CD4-positive, alpha-beta T cell (primary cell): ENCODE measurements around the gene CCL23. TPM values are rescaled to one million over a fixed set of nuclear protein-coding genes. Genes with fewer than 3 reads are reported as not detected.

Source experiments
- ATAC-seq: fragments of 200-7000 bp; cut with Tn5 transposase; one replicate; pipeline ENCODE4 v1.10.0; 2022; ENCODE audit warnings: mild to moderate bottlenecking; ENCODE audit not compliant: poor library complexity
- CTCF ChIA-PET: fragments of 350-600 bp; sonication (Branson Sonifier 250); formaldehyde crosslinking; loops from one replicate; lab custom pipeline; 2021; ENCODE audit warnings: antibody characterized with exemption, inconsistent platforms; lab: Charles Lee
- POLR2A ChIA-PET: fragments of 350-600 bp; sonication (Branson Sonifier 250); formaldehyde crosslinking; loops from one replicate; lab custom pipeline; 2021; ENCODE audit warnings: antibody characterized with exemption, inconsistent platforms; lab: Charles Lee
- DNase-seq, 14 experiments: peaks; one replicate each; pipeline ENCODE4 v3.0.0-alpha.2; 2013 to 2020; ENCODE audit warnings: mixed read lengths in 2 of 14
- H3K27ac ChIP-seq, 2 donors: one replicate each; pipeline versions ENCODE4 v1.5.1 to v1.7.0; 2013; ENCODE audit warnings: low read length in 2 of 2, low read depth in 1 of 2, mild to moderate bottlenecking in 1 of 2
- H3K27me3 ChIP-seq, 2 experiments: 1 replicate in 1 of 2; 2 replicates in 1 of 2; pipeline versions ENCODE4 v1.6.1 to v1.7.0; 2013; ENCODE audit warnings: low read length in 2 of 2, control low read depth in 1 of 2, mild to moderate bottlenecking in 1 of 2, moderate library complexity in 1 of 2; ENCODE audit not compliant: insufficient read depth in 2 of 2, control insufficient read depth in 1 of 2
- H3K36me3 ChIP-seq: one replicate; pipeline ENCODE4 v1.6.1; 2013; ENCODE audit warnings: low read length, control low read depth; ENCODE audit not compliant: insufficient read depth
- H3K4me1 ChIP-seq: one replicate; pipeline ENCODE4 v1.6.1; 2013; ENCODE audit warnings: low read length, control low read depth; ENCODE audit not compliant: insufficient read depth
- H3K4me3 ChIP-seq: one replicate; pipeline ENCODE4 v1.5.1; 2013; ENCODE audit warnings: mild to moderate bottlenecking, low read length, moderate library complexity
- H3K9me3 ChIP-seq, 2 experiments: 1 replicate in 1 of 2; 2 replicates in 1 of 2; pipeline versions ENCODE4 v1.6.1 to v1.7.0; 2013; ENCODE audit warnings: low read length in 2 of 2, mild to moderate bottlenecking in 2 of 2, control low read depth in 1 of 2, moderate library complexity in 1 of 2; ENCODE audit not compliant: control insufficient read depth in 1 of 2, insufficient read depth in 1 of 2
- H3K27ac Mint-ChIP-seq: one replicate; pipeline ENCODE4 v1.8.0; 2020; ENCODE audit warnings: mixed read lengths
- H3K27me3 Mint-ChIP-seq: one replicate; pipeline ENCODE4 v1.8.0; 2021; ENCODE audit warnings: mixed read lengths
- H3K36me3 Mint-ChIP-seq: one replicate; pipeline ENCODE4 v1.8.0; 2021; ENCODE audit warnings: low read depth, mixed read lengths
- H3K4me1 Mint-ChIP-seq: one replicate; pipeline ENCODE4 v1.8.0; 2021; ENCODE audit warnings: low read depth, mixed read lengths
- H3K4me3 Mint-ChIP-seq: one replicate; pipeline ENCODE4 v1.8.0; 2020; ENCODE audit warnings: mild to moderate bottlenecking, mixed read lengths
- H3K9me3 Mint-ChIP-seq: one replicate; pipeline ENCODE4 v1.8.0; 2020; ENCODE audit warnings: mixed read lengths
- intact Hi-C, 2 experiments: fragments of 100-400 bp; cut with DNase I in 1 of 2; cut with micrococcal nuclease in 1 of 2; formaldehyde crosslinking; loops; one replicate each; pipeline versions ENCODE4 v1.15.1 to v1.9.0; 2023 to 2025; cut with DNase I, micrococcal nuclease
- total RNA-seq, 174 experiments: library from RNA in 2 of 174; stranded (reverse) in 2 of 174; gene quantifications; one replicate each; pipeline ENCODE4 v1.2.3 and lab custom pipeline; 2021 to 2026
- TF ChIP-seq, protein P1 (sequence below): fragments of 200-600 bp; IDR thresholded peaks from one replicate; pipeline ENCODE4 v1.8.0; 2022; ENCODE audit warnings: antibody characterized with exemption, mild to moderate bottlenecking

The CCL23 gene
- total RNA-seq, 2 experiments from 2014 or later = not detected

- no peak overlapping the region for H3K4me3 Mint-ChIP-seq
- CTCF ChIA-PET = no interaction called here
- intact Hi-C loops = no loop called here
- TF ChIP-seq, protein P1, sequence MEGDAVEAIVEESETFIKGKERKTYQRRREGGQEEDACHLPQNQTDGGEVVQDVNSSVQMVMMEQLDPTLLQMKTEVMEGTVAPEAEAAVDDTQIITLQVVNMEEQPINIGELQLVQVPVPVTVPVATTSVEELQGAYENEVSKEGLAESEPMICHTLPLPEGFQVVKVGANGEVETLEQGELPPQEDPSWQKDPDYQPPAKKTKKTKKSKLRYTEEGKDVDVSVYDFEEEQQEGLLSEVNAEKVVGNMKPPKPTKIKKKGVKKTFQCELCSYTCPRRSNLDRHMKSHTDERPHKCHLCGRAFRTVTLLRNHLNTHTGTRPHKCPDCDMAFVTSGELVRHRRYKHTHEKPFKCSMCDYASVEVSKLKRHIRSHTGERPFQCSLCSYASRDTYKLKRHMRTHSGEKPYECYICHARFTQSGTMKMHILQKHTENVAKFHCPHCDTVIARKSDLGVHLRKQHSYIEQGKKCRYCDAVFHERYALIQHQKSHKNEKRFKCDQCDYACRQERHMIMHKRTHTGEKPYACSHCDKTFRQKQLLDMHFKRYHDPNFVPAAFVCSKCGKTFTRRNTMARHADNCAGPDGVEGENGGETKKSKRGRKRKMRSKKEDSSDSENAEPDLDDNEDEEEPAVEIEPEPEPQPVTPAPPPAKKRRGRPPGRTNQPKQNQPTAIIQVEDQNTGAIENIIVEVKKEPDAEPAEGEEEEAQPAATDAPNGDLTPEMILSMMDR = no peak
- DNase-seq (peak in 1 of 14 experiments; percentile 2), ATAC-seq (no peak)
- peaks cover 0 to 4% of the 10 kb centered on the region in 2 experiments for H3K27me3 ChIP-seq
- no peaks in the 10 kb centered on the region for H3K4me1 ChIP-seq
- no peaks in the 10 kb centered on the region for H3K36me3 ChIP-seq
- no peak overlapping the region for H3K4me3 ChIP-seq
- peaks cover 0 to 11% of the 10 kb centered on the region in 2 experiments for H3K9me3 ChIP-seq
- H3K36me3 Mint-ChIP-seq = no peaks in the 10 kb centered on the region
- no peak overlapping the region for H3K27ac Mint-ChIP-seq
- no peaks in the 10 kb centered on the region for H3K4me1 Mint-ChIP-seq
- POLR2A ChIA-PET = no interaction called here
- no peak overlapping the region for H3K27ac ChIP-seq
- peaks cover 26% of the 10 kb centered on the region for H3K27me3 Mint-ChIP-seq
- no peaks in the 10 kb centered on the region for H3K9me3 Mint-ChIP-seq
Observed at GRCh38 chr17:36011201-36011600, 6.6 kb downstream of the CCL23 start.

GRCh38 chr17:36008998-36009665, 8.6 kb downstream of the CCL23 start:
- Histone ChIP-seq H3K27me3 (peaks cover 0 to 4% of the 10 kb centered on the region in 2 experiments), H3K36me3 (no peaks in the 10 kb centered on the region), H3K27ac (no peak overlapping the region), H3K4me3 (no peak overlapping the region), H3K9me3 (peaks cover 0 to 11% of the 10 kb centered on the region in 2 experiments), H3K4me1 (no peaks in the 10 kb centered on the region)
- peaks cover 5% of the 10 kb centered on the region for H3K4me1 Mint-ChIP-seq
- CTCF ChIA-PET = no interaction called here
- no peak for ATAC-seq
- no peaks in the 10 kb centered on the region for H3K36me3 Mint-ChIP-seq
- no peak for DNase-seq
- H3K27me3 Mint-ChIP-seq = peaks cover 26% of the 10 kb centered on the region
- POLR2A ChIA-PET = no interaction called here
- no peak overlapping the region for H3K27ac Mint-ChIP-seq
- intact Hi-C loops = no loop called here
- TF ChIP-seq, protein P1 = no peak
- no peak overlapping the region for H3K4me3 Mint-ChIP-seq
- no peaks in the 10 kb centered on the region for H3K9me3 Mint-ChIP-seq

GRCh38 chr17:36004594-36005108, 13.1 kb downstream of the CCL23 start:
- Histone ChIP-seq H3K4me1 (no peaks in the 10 kb centered on the region), H3K36me3 (no peaks in the 10 kb centered on the region), H3K4me3 (no peak overlapping the region), H3K27ac (no peak overlapping the region), H3K9me3 (peaks cover 0 to 4% of the 10 kb centered on the region in 2 experiments), H3K27me3 (no peaks in the 10 kb centered on the region)
- ChIA-PET CTCF (no interaction called here), POLR2A (no interaction called here)
- ATAC-seq = no peak
- Mint-ChIP-seq H3K27me3 (peaks cover 6% of the 10 kb centered on the region), H3K36me3 (no peaks in the 10 kb centered on the region), H3K4me1 (peaks cover 5% of the 10 kb centered on the region), H3K27ac (no peak overlapping the region), H3K4me3 (no peak overlapping the region), H3K9me3 (no peaks in the 10 kb centered on the region)
- TF ChIP-seq, protein P1 = no peak
- peak in 1 of 14 experiments; percentile 21 for DNase-seq
- intact Hi-C loops = no loop called here
